GM13976 (cell line): ENCODE data around the gene GFM1.

Experiments used
- DNase-seq: peaks from one replicate; pipeline ENCODE4 v3.0.0; 2012; ENCODE audit warnings: low spot score
- in situ Hi-C: fragments of 300-500 bp; cut with MboI; formaldehyde crosslinking; loops from one replicate; pipeline ENCODE4 v1.12.0; 2022; ENCODE audit warnings: low sequenced_read_pairs, mixed read lengths, inconsistent platforms; ENCODE audit not compliant: unreplicated experiment
- TF ChIP-seq, protein P1 (sequence below): IDR thresholded peaks from 2 replicates; pipeline ENCODE4 v1.5.1; 2012; ENCODE audit warnings: borderline replicate concordance, mild to moderate bottlenecking; ENCODE audit not compliant: insufficient read depth; ENCODE audit errors: extremely low read depth, missing control alignments, control extremely low read depth

GFM1 gene

GRCh38 chr3:158640646-158641045 lies 3.7 kb upstream of the GFM1 start:
- in situ Hi-C loops: no loop called here
- DNase-seq: no peak
- TF ChIP-seq, protein P1, sequence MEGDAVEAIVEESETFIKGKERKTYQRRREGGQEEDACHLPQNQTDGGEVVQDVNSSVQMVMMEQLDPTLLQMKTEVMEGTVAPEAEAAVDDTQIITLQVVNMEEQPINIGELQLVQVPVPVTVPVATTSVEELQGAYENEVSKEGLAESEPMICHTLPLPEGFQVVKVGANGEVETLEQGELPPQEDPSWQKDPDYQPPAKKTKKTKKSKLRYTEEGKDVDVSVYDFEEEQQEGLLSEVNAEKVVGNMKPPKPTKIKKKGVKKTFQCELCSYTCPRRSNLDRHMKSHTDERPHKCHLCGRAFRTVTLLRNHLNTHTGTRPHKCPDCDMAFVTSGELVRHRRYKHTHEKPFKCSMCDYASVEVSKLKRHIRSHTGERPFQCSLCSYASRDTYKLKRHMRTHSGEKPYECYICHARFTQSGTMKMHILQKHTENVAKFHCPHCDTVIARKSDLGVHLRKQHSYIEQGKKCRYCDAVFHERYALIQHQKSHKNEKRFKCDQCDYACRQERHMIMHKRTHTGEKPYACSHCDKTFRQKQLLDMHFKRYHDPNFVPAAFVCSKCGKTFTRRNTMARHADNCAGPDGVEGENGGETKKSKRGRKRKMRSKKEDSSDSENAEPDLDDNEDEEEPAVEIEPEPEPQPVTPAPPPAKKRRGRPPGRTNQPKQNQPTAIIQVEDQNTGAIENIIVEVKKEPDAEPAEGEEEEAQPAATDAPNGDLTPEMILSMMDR: no peak

- in situ Hi-C loops: no loop called here
- no peak for DNase-seq
- TF ChIP-seq, protein P1: no peak
These were observed 2.3 kb upstream of the GFM1 start for GRCh38 chr3:158642005-158642404.

DNA sequence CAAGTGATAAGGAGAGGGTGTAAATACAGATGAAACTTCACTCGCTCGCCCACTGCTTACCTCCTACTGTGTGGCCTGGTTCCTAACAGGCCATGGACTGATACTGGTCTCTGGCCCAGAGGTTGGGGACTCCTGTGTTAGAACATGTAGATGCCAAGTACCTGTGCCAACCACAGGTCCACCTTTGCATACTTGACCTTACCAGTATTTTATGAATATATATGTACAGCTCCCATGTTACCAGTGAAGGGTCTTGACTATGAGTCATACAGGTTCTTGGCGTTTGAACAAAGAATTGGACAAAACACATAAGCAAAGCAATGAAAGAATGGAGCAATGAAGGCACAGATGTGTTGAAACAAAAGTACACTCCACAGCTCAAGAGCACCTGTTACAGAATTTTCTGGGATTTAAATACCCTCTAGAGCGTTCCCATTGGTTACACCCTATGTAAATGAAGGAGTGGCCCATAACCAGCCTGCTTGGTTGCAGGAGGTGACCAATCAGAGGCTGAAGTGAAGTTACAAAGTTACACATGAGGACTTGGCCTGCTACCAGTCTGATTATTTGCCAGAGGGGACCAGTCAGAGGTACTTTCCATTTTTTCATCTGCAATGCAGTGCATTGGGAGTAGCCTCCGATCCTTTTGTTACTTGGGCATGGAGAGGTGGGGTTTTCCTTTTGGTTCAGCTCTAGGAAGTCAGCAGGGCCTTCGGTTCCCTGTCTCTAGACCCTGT lies 1.7 kb upstream of the GFM1 start:
- in situ Hi-C loops: no loop called here
- no peak for DNase-seq
- TF ChIP-seq, protein P1: no peak

GRCh38 chr3:158649791-158650190 lies 5.5 kb downstream of the GFM1 start:
- TF ChIP-seq, protein P1: no peak

DNA sequence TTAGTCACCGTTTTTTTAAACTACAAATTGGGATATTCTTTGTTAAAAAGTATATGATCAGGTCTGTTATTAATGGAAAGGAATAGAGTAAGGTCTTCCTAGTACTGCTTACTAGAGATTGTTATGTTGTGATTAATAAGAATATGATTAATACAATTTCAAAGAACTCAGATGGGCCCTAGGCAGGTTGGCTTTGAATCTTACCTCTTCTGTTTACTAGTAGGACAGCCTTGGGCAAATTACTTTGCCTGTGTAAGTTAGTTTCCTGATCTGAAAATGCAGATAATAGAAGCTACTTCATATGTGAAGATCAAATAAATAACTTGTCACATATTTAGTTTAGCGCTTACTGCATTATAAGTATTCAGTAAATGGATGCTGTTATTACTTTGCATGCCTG lies 6.9 kb downstream of the GFM1 start:
- TF ChIP-seq, protein P1: no peak
- in situ Hi-C loops: no loop called here
- no peak for DNase-seq

More at GRCh38 chr3:158649791-158650190, 5.5 kb downstream of the GFM1 start:
- in situ Hi-C loops: no loop called here
- no peak for DNase-seq

DNA sequence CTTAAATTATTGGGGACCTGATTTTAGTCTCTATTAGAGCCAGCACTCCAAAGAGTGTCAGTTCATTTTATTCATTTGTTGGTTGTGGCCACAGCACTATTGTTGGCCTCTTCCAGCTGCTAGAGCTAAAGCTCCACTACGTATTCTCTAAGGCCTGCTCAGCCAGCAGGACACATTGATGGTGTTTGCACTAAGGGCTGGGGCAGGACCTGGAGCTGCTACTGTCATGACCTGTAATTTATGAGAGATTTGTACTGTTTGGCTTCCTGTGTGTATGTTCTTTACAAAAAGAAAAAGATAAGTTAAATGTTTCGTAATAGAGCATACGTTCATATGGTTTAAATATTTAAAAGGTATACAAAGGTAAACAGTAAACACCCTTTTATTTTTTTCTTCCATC lies 8.1 kb downstream of the GFM1 start:
- no peak for DNase-seq
- in situ Hi-C loops: no loop called here
- TF ChIP-seq, protein P1: no peak
